GM19238 (cell line): ENCODE results near the gene CFAP221.

Source experiments
- DNase-seq: peaks from one replicate; pipeline ENCODE4 v3.0.0; 2011; ENCODE audit warnings: low spot score; ENCODE audit not compliant: insufficient read length

Gene CFAP221

GRCh38 chr2:119698246-119698645 is 154.0 kb downstream of the CFAP221 start:
- DNase-seq = no peak

- DNase-seq = no peak
Measured at GRCh38 chr2:119699016-119699606, 154.9 kb downstream of the CFAP221 start.

- DNase-seq = no peak
Measured at GRCh38 chr2:119700866-119701265, 156.6 kb downstream of the CFAP221 start.

- DNase-seq = no peak
Measured at GRCh38 chr2:119701352-119701751, 157.1 kb downstream of the CFAP221 start.

- no peak for DNase-seq
Measured at GRCh38 chr2:119702203-119702917, 158.1 kb downstream of the CFAP221 start.

- DNase-seq = peak; percentile 72
Measured at GRCh38 chr2:119702918-119703401, 158.7 kb downstream of the CFAP221 start.

GRCh38 chr2:119703526-119703925 is 159.3 kb downstream of the CFAP221 start:
- DNase-seq = no peak

- DNase-seq = no peak
Measured at GRCh38 chr2:119704670-119705120, 160.4 kb downstream of the CFAP221 start.

GRCh38 chr2:119706221-119706620 is 162.0 kb downstream of the CFAP221 start:
- no peak for DNase-seq
